ENCODE data around the gene VWA1.
A peak's percentile ranks its signal among the peaks of the same experiment; 100 is the strongest.
"Not testable (repeated sequence)": the region's sequence is repeated elsewhere in the genome, so short reads cannot be mapped to it uniquely, and the experiment has no call there.

VWA1 gene

GRCh38 chr1:1435106-1435903 lies at the start of gene VWA1:
Gene VWA1 (plus strand): TSS chr1:1435690. CDS start chr1:1435749, 59 bp downstream.
- peak; percentile 62 for DNase-seq

GRCh38 chr1:1385931-1386330 lies 49.6 kb upstream of the VWA1 start:
- DNase-seq, result no peak

GRCh38 chr1:1387098-1388077 lies 48.1 kb upstream of the VWA1 start:
- no peak for DNase-seq

GRCh38 chr1:1388078-1388472 lies 47.4 kb upstream of the VWA1 start:
- no peak for DNase-seq

- DNase-seq, result no peak
Observed at GRCh38 chr1:1390675-1391074, 44.8 kb upstream of the VWA1 start.

GRCh38 chr1:1391225-1391624 lies 44.3 kb upstream of the VWA1 start:
- no peak for DNase-seq

- DNase-seq, result no peak
Observed at GRCh38 chr1:1393014-1393413, 42.5 kb upstream of the VWA1 start.

GRCh38 chr1:1393428-1393827 lies 42.1 kb upstream of the VWA1 start:
- no peak for DNase-seq

- DNase-seq, result no peak
Observed at GRCh38 chr1:1394116-1394515, 41.4 kb upstream of the VWA1 start.

GRCh38 chr1:1395166-1395565 lies 40.3 kb upstream of the VWA1 start:
- DNase-seq, result no peak

GRCh38 chr1:1397839-1398523 lies 37.5 kb upstream of the VWA1 start:
- DNase-seq, result no peak

GRCh38 chr1:1398677-1399186 lies 36.8 kb upstream of the VWA1 start:
- DNase-seq, result no peak

- DNase-seq, result peak; percentile 99
Observed at GRCh38 chr1:1399187-1399871, 36.2 kb upstream of the VWA1 start, which contains the start of gene CCNL2. Gene CCNL2 (minus strand): TSS chr1:1399335. CDS start chr1:1399306, 29 bp downstream.

- DNase-seq, result no peak
Observed at GRCh38 chr1:1399872-1400575, 35.5 kb upstream of the VWA1 start.

- no peak for DNase-seq
Observed at GRCh38 chr1:1400576-1401456, 34.7 kb upstream of the VWA1 start.

GRCh38 chr1:1401457-1402010 lies 34.0 kb upstream of the VWA1 start:
- no peak for DNase-seq

- DNase-seq, result no peak
Observed at GRCh38 chr1:1402072-1402900, 33.2 kb upstream of the VWA1 start.

- DNase-seq, result not testable (repeated sequence)
Observed at GRCh38 chr1:1402901-1403392, 32.5 kb upstream of the VWA1 start.

- no peak for DNase-seq
Observed at GRCh38 chr1:1403653-1404052, 31.8 kb upstream of the VWA1 start.
